HL-60 (cell line): Measurements from ENCODE around the gene DEGS2.
"Not testable (repeated sequence)": the region's sequence is repeated elsewhere in the genome, so short reads cannot be mapped to it uniquely, and the experiment has no call there.

Experiments
- DNase-seq, 2 experiments: peaks; one replicate each; pipeline ENCODE4 v3.0.0-alpha.2; 2010 to 2020; ENCODE audit warnings: low read depth in 1 of 2, low spot score in 1 of 2
- H3K27ac ChIP-seq: fragments of 250-450 bp; sonication (Bioruptor Pico); replicated peaks from 2 replicates; pipeline ENCODE4 v1.5.1; 2020; ENCODE audit warnings: mild to moderate bottlenecking, moderate library complexity
- H3K27me3 ChIP-seq: fragments of 250-450 bp; sonication (Bioruptor Pico); 2 replicates; pipeline ENCODE4 v1.5.1; 2021; ENCODE audit warnings: mild to moderate bottlenecking, moderate library complexity; ENCODE audit not compliant: insufficient read depth, poor library complexity, severe bottlenecking
- H3K4me3 ChIP-seq: replicated peaks from 2 replicates; pipeline ENCODE4 v1.5.1; 2011; ENCODE audit warnings: mild to moderate bottlenecking, control low read depth, low read length; ENCODE audit not compliant: insufficient read depth
- GABPA ChIP-seq: IDR thresholded peaks from 2 replicates; pipeline ENCODE4 v1.6.1; 2012; ENCODE audit warnings: low read depth
- POLR2AphosphoS5 ChIP-seq: IDR thresholded peaks from 2 replicates; pipeline ENCODE4 v1.6.1; 2012; ENCODE audit warnings: low read depth
- SPI1 ChIP-seq: IDR thresholded peaks from 2 replicates; pipeline ENCODE4 v1.6.1; 2012; ENCODE audit warnings: low read depth, mild to moderate bottlenecking, borderline replicate concordance
- TF ChIP-seq, protein P1 (sequence below): IDR thresholded peaks from 2 replicates; pipeline ENCODE4 v1.6.1; 2012; ENCODE audit warnings: low read depth; ENCODE audit not compliant: insufficient replicate concordance
- TF ChIP-seq, protein P2 (sequence below): IDR thresholded peaks from one replicate; pipeline ENCODE4 v1.5.1; 2011; ENCODE audit warnings: low read length, control low read depth, inconsistent platforms; ENCODE audit not compliant: insufficient read depth

Gene DEGS2

DNA sequence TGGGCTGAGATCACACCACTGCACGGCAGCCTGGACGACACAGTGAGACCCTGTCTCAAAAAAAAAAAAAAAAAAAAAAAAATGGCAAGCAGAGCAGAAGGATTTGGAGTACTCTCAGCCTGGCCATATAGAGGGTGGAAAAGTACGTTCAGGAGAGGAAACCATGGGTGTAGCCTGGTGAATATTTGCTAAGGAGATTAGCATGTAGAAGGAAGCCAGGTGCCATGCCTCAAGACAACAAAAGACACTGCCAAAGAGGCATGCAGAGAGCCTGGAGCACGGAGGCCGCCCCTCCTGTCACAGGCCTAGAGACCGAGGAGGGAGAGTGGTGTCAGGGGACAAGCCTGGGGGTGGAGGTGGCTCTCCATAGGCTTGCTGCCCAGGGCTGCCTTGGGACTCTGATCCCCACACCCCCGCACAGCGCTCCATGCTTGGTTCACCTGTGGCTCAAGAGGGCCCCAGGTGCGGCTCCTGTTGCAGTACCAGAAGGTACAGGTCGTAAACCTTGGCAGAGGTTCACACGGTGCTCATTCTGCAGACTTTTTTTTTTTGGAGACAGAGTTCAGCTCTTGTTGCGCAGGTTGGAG, 27.9 kb upstream of the DEGS2 start:
- TF ChIP-seq GABPA: no peak
- TF ChIP-seq, protein P1, sequence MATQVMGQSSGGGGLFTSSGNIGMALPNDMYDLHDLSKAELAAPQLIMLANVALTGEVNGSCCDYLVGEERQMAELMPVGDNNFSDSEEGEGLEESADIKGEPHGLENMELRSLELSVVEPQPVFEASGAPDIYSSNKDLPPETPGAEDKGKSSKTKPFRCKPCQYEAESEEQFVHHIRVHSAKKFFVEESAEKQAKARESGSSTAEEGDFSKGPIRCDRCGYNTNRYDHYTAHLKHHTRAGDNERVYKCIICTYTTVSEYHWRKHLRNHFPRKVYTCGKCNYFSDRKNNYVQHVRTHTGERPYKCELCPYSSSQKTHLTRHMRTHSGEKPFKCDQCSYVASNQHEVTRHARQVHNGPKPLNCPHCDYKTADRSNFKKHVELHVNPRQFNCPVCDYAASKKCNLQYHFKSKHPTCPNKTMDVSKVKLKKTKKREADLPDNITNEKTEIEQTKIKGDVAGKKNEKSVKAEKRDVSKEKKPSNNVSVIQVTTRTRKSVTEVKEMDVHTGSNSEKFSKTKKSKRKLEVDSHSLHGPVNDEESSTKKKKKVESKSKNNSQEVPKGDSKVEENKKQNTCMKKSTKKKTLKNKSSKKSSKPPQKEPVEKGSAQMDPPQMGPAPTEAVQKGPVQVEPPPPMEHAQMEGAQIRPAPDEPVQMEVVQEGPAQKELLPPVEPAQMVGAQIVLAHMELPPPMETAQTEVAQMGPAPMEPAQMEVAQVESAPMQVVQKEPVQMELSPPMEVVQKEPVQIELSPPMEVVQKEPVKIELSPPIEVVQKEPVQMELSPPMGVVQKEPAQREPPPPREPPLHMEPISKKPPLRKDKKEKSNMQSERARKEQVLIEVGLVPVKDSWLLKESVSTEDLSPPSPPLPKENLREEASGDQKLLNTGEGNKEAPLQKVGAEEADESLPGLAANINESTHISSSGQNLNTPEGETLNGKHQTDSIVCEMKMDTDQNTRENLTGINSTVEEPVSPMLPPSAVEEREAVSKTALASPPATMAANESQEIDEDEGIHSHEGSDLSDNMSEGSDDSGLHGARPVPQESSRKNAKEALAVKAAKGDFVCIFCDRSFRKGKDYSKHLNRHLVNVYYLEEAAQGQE: no peak
- TF ChIP-seq SPI1: no peak
- no peak for TF ChIP-seq POLR2AphosphoS5
- TF ChIP-seq, protein P2, sequence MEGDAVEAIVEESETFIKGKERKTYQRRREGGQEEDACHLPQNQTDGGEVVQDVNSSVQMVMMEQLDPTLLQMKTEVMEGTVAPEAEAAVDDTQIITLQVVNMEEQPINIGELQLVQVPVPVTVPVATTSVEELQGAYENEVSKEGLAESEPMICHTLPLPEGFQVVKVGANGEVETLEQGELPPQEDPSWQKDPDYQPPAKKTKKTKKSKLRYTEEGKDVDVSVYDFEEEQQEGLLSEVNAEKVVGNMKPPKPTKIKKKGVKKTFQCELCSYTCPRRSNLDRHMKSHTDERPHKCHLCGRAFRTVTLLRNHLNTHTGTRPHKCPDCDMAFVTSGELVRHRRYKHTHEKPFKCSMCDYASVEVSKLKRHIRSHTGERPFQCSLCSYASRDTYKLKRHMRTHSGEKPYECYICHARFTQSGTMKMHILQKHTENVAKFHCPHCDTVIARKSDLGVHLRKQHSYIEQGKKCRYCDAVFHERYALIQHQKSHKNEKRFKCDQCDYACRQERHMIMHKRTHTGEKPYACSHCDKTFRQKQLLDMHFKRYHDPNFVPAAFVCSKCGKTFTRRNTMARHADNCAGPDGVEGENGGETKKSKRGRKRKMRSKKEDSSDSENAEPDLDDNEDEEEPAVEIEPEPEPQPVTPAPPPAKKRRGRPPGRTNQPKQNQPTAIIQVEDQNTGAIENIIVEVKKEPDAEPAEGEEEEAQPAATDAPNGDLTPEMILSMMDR: no peak
- no peak for DNase-seq
- Histone ChIP-seq H3K4me3 (no peak overlapping the region), H3K27me3 (no peaks in the 10 kb centered on the region), H3K27ac (no peak overlapping the region)

DNA sequence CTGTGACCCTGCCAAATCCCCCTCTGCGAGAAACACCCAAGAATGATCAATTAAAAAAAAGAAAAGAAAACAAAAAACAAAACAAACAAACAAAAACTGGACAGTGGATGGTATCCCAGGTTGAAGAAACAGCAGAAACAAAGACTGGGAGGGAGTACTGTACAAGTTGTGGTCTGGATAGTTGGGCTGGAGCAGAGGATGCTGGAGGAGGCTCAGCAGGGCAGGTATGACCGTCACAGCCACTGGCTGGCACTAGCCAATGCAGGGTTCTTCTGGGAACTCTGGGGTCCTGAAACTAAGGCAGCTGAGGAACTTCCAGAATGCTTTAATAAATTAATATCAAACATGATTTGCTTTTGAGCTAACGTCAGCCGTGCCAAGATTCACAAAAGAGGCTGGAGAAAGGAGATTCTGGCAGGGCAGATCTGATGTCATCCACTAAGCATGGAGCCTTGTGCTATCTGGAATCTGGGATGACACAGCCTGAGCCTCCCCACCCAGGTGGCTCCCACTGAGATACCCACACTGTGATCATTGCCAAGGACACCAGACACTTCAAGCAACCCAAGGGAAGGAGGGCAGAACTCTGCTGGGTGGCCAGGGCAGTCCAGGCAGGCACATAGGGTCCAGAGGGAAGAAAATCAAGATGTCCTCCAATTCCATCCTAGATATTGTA, 22.6 kb upstream of the DEGS2 start:
- DNase-seq, H3K4me3 ChIP-seq, H3K27ac ChIP-seq, H3K27me3 ChIP-seq: not testable (repeated sequence)

DNA sequence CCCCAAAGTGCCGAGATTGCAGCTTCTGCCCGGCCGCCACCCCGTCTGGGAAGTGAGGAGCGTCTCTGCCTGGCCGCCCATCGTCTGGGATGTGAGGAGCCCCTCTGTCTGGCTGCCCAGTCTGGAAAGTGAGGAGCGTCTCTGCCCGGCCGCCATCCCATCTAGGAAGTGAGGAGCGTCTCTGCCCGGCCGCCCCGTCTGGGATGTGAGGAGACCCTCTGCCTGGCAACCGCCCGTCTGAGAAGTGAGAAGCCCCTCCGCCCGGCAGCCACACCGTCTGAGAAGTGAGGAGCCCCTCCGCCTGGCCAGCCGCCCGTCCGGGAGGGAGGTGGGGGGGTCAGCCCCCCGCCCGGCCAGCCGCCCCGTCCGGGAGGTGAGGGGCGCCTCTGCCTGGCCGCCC, 21.2 kb upstream of the DEGS2 start:
- not testable (repeated sequence) for H3K27ac ChIP-seq, H3K27me3 ChIP-seq, H3K4me3 ChIP-seq, DNase-seq

DNA sequence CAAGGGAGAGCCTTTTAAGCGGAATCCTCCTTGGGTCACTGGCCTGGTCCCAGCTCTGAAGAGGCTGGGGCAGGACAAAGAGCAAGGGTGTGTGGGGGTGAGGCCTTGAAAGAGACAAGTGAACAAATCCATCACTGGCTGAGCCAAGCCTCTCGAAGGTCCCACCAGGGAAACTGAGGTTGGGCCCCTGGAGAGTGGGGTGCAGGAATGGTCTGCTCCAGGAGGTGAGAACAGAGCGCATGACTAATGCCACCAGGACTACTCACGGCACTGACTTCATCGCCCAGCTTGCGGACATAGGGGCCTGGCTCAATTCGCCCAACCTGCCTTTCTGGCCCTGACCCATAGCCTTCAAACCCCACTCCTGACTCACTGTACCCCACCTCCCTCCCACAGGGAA, 19.2 kb upstream of the DEGS2 start:
- no peak for DNase-seq
- H3K27ac ChIP-seq: no peak overlapping the region
- H3K27me3 ChIP-seq: no peaks in the 10 kb centered on the region
- TF ChIP-seq, protein P1: no peak
- TF ChIP-seq SPI1: no peak
- H3K4me3 ChIP-seq: no peak overlapping the region

DNA sequence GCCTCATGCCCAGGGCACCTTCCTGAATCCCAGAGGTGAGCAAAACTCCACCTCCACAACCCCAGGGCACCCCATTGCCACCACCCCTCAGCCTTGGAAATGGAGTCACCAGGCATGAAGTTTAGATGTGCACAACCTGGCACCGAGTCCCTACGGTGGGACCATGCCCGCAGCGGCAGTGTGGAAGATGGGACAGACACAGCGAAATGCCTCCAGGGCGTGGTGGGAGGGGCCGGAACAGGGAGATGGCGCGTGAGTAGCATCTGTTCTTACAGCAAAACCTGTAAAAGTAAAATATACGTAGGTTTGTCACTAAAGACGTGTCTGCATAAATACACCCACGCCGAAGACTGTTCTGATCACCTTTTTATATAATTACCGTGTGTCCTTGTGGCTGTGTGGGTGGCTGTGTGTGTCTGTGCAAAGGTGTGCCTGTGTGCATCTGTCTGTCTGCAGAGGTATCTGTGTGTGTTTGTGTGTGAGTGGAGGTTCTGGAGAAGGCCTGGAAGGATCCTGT, 17.4 kb upstream of the DEGS2 start:
- Histone ChIP-seq H3K4me3 (no peak overlapping the region), H3K27me3 (no peaks in the 10 kb centered on the region), H3K27ac (no peak overlapping the region)
- DNase-seq: no peak
- no peak for TF ChIP-seq GABPA
- TF ChIP-seq, protein P2: no peak
